IgD-negative memory B cell (primary cell): ENCODE results near the gene CBFA2T3. TPM values are rescaled to one million over a fixed set of nuclear protein-coding genes. Genes with fewer than 3 reads are reported as not detected.

Experiments used
- H3K27ac Mint-ChIP-seq, 3 donors: one replicate each; pipeline ENCODE4 v1.8.0; 2020 to 2022; ENCODE audit warnings: mild to moderate bottlenecking in 3 of 3, mixed read lengths in 3 of 3, moderate library complexity in 1 of 3
- H3K27me3 Mint-ChIP-seq: one replicate; pipeline ENCODE4 v1.8.0; 2021; ENCODE audit warnings: mixed read lengths
- H3K36me3 Mint-ChIP-seq: one replicate; pipeline ENCODE4 v1.8.0; 2020; ENCODE audit warnings: mild to moderate bottlenecking, mixed read lengths
- H3K4me1 Mint-ChIP-seq, 3 donors: one replicate each; pipeline ENCODE4 v1.8.0; 2020 to 2022; ENCODE audit warnings: mixed read lengths in 3 of 3, mild to moderate bottlenecking in 1 of 3
- H3K4me3 Mint-ChIP-seq, 4 donors: one replicate each; pipeline ENCODE4 v1.8.0; 2020 to 2022; ENCODE audit warnings: mild to moderate bottlenecking in 4 of 4, mixed read lengths in 4 of 4, moderate library complexity in 3 of 4
- H3K9me3 Mint-ChIP-seq, 3 donors: one replicate each; pipeline ENCODE4 v1.8.0; 2020 to 2021; ENCODE audit warnings: mixed read lengths in 3 of 3, mild to moderate bottlenecking in 1 of 3
- polyA plus RNA-seq: library from polyadenylated mRNA; unstranded; fragments of 300-500 nt; fragmentation: Illumina TruSeq; gene quantifications from one replicate; pipeline ENCODE4 v1.2.3, GENCODE V29; 2021

Gene CBFA2T3
- polyA plus RNA-seq, 1 donor from 2014 or later: 38.8 TPM

- Mint-ChIP-seq H3K9me3 (peaks cover 2 to 5% (median 4%) of the 10 kb centered on the region in 3 donors), H3K27me3 (peaks cover 3% of the 10 kb centered on the region), H3K27ac (no peak overlapping the region), H3K4me1 (peaks cover 0 to 8% (median 4%) of the 10 kb centered on the region in 3 donors), H3K36me3 (peaks cover 1% of the 10 kb centered on the region), H3K4me3 (no peak overlapping the region)
Measured at GRCh38 chr16:88994695-88995094, 17.7 kb upstream of the CBFA2T3 start.

DNA sequence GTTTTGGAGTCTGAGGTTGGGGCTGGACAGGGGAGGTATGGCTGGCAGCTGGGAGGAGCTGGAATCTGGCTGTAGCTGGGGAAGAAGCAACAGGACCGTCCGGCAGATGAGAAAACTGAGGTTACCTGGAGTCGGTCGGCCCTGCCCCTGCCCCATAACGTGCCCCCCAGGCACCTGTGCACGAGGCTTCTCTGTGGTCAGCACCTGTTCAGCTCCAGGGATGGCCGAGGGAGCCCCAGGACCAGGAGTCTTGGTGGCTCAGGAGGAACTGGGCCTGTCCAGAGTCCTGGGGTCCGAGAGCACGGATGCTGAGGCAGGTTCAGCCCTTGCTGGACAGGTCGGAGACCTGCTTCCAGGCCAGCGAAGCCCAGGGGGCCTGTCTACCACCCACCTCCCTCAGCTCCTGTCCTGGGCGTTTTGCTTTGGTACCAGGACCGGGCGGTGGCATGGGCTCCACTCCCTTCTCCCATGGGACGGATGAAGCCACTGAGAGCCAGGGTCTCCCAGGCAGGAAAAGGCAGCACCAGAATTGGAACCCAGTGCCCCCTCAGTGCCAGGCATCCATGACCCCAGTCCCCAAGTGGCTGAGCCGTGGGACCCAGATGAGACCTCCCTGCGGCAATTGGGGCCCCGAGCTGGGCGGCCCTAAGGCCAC lies 17.1 kb upstream of the CBFA2T3 start:
- Mint-ChIP-seq H3K27ac (no peak overlapping the region), H3K4me3 (no peak overlapping the region), H3K9me3 (peaks cover 2 to 4% (median 3%) of the 10 kb centered on the region in 3 donors), H3K4me1 (peaks cover 0 to 5% (median 3%) of the 10 kb centered on the region in 3 donors), H3K36me3 (peaks cover 1% of the 10 kb centered on the region), H3K27me3 (peaks cover under 1% of the 10 kb centered on the region)

DNA sequence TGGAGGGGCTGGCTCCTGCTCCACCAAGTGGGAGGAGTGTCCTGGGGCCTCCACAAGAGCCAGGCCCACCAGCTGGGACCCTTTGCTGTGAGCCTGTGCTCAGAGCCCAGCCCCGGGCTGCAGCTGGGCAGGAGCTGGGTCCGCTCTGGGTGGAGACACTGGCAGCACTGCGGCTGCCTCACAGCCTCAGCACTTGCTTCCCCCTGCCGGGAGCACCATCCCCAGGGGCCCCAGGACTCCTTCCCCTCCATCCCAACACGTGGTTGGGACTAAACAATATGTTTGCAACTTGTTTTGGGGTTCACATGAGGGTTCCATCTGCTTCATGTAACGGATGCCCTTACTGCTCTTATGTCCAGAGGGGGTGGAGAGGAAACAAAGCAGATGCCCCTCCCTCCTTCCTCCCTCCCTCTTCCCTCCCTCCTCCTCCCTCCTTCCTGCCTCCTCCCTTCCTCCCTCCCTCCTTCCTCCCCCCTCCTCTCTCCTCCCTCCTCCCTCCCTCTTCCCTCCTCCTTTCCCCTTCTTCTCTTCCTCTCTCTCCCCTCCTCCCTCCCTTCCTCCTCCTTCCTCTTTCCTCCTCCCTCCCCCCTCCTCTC lies 16.3 kb upstream of the CBFA2T3 start:
- no peak overlapping the region for H3K27ac Mint-ChIP-seq
- peak overlapping the region in 2 of 4 donors; percentile 28 to 75 for H3K4me3 Mint-ChIP-seq
- H3K9me3 Mint-ChIP-seq: peaks cover 0 to 3% (median 2%) of the 10 kb centered on the region in 3 donors
- no peaks in the 10 kb centered on the region for H3K27me3 Mint-ChIP-seq
- H3K36me3 Mint-ChIP-seq: peaks cover 1% of the 10 kb centered on the region
- H3K4me1 Mint-ChIP-seq: peaks cover 0 to 5% (median 2%) of the 10 kb centered on the region in 3 donors

- Mint-ChIP-seq H3K27ac (peak overlapping the region in 1 of 3 donors; percentile 39), H3K9me3 (peaks cover 0 to 1% (median 0%) of the 10 kb centered on the region in 3 donors), H3K36me3 (peaks cover 1% of the 10 kb centered on the region), H3K27me3 (no peaks in the 10 kb centered on the region), H3K4me3 (peak overlapping the region in 1 of 4 donors; percentile 75), H3K4me1 (peaks cover 0 to 9% (median 3%) of the 10 kb centered on the region in 3 donors)
Measured at GRCh38 chr16:88992351-88993165, 15.6 kb upstream of the CBFA2T3 start.

GRCh38 chr16:88991813-88992350 lies 14.9 kb upstream of the CBFA2T3 start:
- Mint-ChIP-seq H3K36me3 (peaks cover 1% of the 10 kb centered on the region), H3K4me1 (peaks cover 0 to 12% (median 6%) of the 10 kb centered on the region in 3 donors), H3K4me3 (peak overlapping the region in 1 of 4 donors; percentile 41), H3K27me3 (no peaks in the 10 kb centered on the region), H3K27ac (no peak overlapping the region), H3K9me3 (no peaks in the 10 kb centered on the region)

- H3K27me3 Mint-ChIP-seq: no peaks in the 10 kb centered on the region
- H3K27ac Mint-ChIP-seq: no peak overlapping the region
- no peaks in the 10 kb centered on the region for H3K36me3 Mint-ChIP-seq
- H3K9me3 Mint-ChIP-seq: no peaks in the 10 kb centered on the region
- peaks cover 2 to 15% (median 8%) of the 10 kb centered on the region in 3 donors for H3K4me1 Mint-ChIP-seq
- no peak overlapping the region for H3K4me3 Mint-ChIP-seq
Measured at GRCh38 chr16:88989852-88990547, 13.0 kb upstream of the CBFA2T3 start.

- H3K4me3 Mint-ChIP-seq: no peak overlapping the region
- no peak overlapping the region for H3K27ac Mint-ChIP-seq
- no peaks in the 10 kb centered on the region for H3K9me3 Mint-ChIP-seq
- H3K4me1 Mint-ChIP-seq: peaks cover 10 to 17% (median 15%) of the 10 kb centered on the region in 3 donors
- no peaks in the 10 kb centered on the region for H3K27me3 Mint-ChIP-seq
- no peaks in the 10 kb centered on the region for H3K36me3 Mint-ChIP-seq
Measured at GRCh38 chr16:88988980-88989811, 12.2 kb upstream of the CBFA2T3 start.

- Mint-ChIP-seq H3K4me3 (peak overlapping the region in 2 of 4 donors; percentile 27 to 28), H3K4me1 (peaks cover 30 to 42% (median 40%) of the 10 kb centered on the region in 3 donors), H3K9me3 (no peaks in the 10 kb centered on the region), H3K27ac (peak overlapping the region in 1 of 3 donors; percentile 23), H3K36me3 (no peaks in the 10 kb centered on the region), H3K27me3 (no peaks in the 10 kb centered on the region)
Measured at GRCh38 chr16:88985521-88985920, 8.5 kb upstream of the CBFA2T3 start.

DNA sequence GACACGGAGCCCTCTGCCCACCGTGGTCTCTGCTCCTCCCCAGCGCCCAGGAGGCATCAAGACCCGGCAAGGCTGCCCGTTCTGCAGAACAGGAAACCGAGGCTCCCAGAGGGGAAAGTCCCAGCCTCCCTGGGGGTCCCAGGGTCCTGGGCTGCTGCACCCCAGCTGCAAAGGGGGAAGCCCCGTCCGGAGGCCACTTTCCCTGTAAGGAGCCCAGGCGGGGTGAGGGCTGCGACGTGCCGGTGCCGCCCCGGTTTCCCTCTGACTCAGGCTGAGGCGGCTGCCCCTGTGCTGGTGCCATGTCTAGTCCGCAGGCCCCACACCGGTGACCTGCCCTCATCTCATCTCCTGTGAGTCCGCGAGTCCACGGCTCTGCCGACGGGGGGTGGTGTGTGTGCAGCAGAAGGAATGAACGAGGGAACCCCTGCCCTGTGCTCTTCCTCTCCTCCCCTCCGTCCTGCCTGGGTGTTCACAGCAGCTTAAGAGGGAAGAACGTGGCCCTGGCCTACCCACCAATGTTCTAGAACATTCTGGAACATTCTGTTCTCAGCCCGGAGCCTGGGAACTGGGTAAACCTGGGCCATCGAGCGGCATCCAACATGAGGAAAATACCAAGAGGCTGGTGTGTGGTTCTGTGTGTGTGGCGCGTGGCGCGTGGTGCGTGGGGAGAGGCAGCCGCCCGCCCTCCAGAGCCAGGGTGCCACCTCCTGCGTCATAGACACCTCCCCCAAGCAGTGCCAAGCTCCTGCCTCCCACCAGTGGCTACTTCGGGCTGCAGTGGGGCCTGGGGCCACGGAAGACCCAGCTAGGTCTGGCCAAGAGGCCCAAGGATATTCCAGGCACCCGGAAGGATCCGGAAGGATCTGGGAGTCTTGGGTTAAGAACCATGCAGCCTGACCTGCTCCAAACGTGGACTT lies 7.0 kb upstream of the CBFA2T3 start:
- Mint-ChIP-seq H3K27me3 (no peaks in the 10 kb centered on the region), H3K27ac (peak overlapping the region; percentile 72 to 91 (median 90)), H3K4me3 (peak overlapping the region; percentile 72 to 92 (median 81)), H3K36me3 (no peaks in the 10 kb centered on the region), H3K4me1 (peaks cover 30 to 47% (median 42%) of the 10 kb centered on the region in 3 donors), H3K9me3 (no peaks in the 10 kb centered on the region)

DNA sequence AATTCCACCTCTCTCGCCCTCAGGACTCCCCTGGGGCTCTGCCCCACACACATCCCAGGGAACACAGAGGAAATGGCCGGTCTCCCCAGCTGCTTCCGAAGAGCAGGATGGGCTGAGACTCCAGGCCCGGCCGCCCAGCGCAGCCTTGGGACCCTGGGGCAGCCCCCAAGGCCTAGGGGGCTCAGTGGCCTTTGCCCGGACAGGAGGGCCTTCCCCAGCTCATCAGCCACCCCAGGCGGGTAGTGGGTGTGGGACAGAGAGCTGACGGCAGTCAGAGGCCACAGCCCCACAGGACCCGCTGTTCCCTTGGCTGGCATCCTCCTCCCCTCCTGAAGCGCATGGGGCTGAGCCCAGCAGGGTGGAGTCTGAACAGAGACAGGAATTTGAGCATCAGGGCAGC lies 6.2 kb upstream of the CBFA2T3 start:
- H3K27ac Mint-ChIP-seq: peak overlapping the region; percentile 72 to 87 (median 81)
- no peaks in the 10 kb centered on the region for H3K9me3 Mint-ChIP-seq
- no peaks in the 10 kb centered on the region for H3K36me3 Mint-ChIP-seq
- H3K4me3 Mint-ChIP-seq: peak overlapping the region; percentile 64 to 92 (median 80)
- H3K4me1 Mint-ChIP-seq: peaks cover 30 to 51% (median 47%) of the 10 kb centered on the region in 3 donors
- no peaks in the 10 kb centered on the region for H3K27me3 Mint-ChIP-seq

GRCh38 chr16:88982286-88983084 lies 5.5 kb upstream of the CBFA2T3 start:
- Mint-ChIP-seq H3K36me3 (no peaks in the 10 kb centered on the region), H3K9me3 (no peaks in the 10 kb centered on the region), H3K4me3 (peak overlapping the region; percentile 30 to 88 (median 78)), H3K27ac (peak overlapping the region; percentile 59 to 87 (median 72)), H3K4me1 (peaks cover 30 to 48% (median 47%) of the 10 kb centered on the region in 3 donors), H3K27me3 (no peaks in the 10 kb centered on the region)

GRCh38 chr16:88979353-88980015 lies 2.5 kb upstream of the CBFA2T3 start:
- Mint-ChIP-seq H3K4me3 (peak overlapping the region in 3 of 4 donors; percentile 85 to 90 (median 90)), H3K36me3 (no peaks in the 10 kb centered on the region), H3K27me3 (no peaks in the 10 kb centered on the region), H3K9me3 (no peaks in the 10 kb centered on the region), H3K27ac (peak overlapping the region; percentile 83 to 99 (median 92)), H3K4me1 (peaks cover 31 to 43% (median 43%) of the 10 kb centered on the region in 3 donors)
